ENCODE results near the gene ERC2.

- no peak for TF ChIP-seq CTCF (IDR thresholded peaks at IDR 0.05)
- no peak for TF ChIP-seq POLR2A (IDR thresholded peaks at IDR 0.05)
Observed at GRCh38 chr3:55497250-55497649, 971.0 kb downstream of the ERC2 start.
